Mucosa of descending colon (tissue), 3 donors: ENCODE results near the gene MTHFSD. TPM values are rescaled to one million over a fixed set of nuclear protein-coding genes. Genes with fewer than 3 reads are reported as not detected.

Source experiments
- ATAC-seq: fragments of 200-7000 bp; cut with Tn5 transposase; one replicate; pipeline ENCODE4 v1.9.1; 2020; ENCODE audit warnings: mild to moderate bottlenecking, moderate library complexity
- DNase-seq, 3 donors: peaks; one replicate each; pipeline ENCODE4 v3.0.0-alpha.2; 2020
- H3K36me3 ChIP-seq: fragments of 200-600 bp; one replicate; pipeline ENCODE4 v1.8.0; 2021; ENCODE audit warnings: low read depth, mild to moderate bottlenecking
- H3K4me1 ChIP-seq: fragments of 200-600 bp; one replicate; pipeline ENCODE4 v1.8.0; 2021; ENCODE audit warnings: low read depth, mild to moderate bottlenecking
- H3K4me3 ChIP-seq: fragments of 200-600 bp; one replicate; pipeline ENCODE4 v1.8.0; 2021; ENCODE audit warnings: mild to moderate bottlenecking
- H3K9me3 ChIP-seq: fragments of 200-600 bp; one replicate; pipeline ENCODE4 v1.8.0; 2021; ENCODE audit warnings: mild to moderate bottlenecking
- intact Hi-C, 2 donors: fragments of 100-400 bp; cut with DNase I in 1 of 2; cut with micrococcal nuclease in 1 of 2; formaldehyde crosslinking; loops; one replicate each; pipeline versions ENCODE4 v1.11.0 to v1.11.1; 2022; cut with DNase I, micrococcal nuclease
- total RNA-seq, 3 donors: library from RNA; stranded (reverse); fragmentation: NEBNext Ultra II Directional in 2 of 3; extraction: Animal tissue kit (Norgen Biotek cat#: 25700) in 2 of 3; gene quantifications; one replicate each; pipeline versions ENCODE4 v1.2.1 to v1.2.4, GENCODE V29; 2021 to 2023
- TF ChIP-seq, protein P1 (sequence below): fragments of 200-600 bp; IDR thresholded peaks from one replicate; pipeline ENCODE4 v1.8.0; 2022; ENCODE audit warnings: antibody characterized with exemption, mild to moderate bottlenecking
- donor health status: DM: no; HTN: no; CAD: no; lungs with moderate emphysema.
- donor health status: DM: no; HTN: no; CAD: no.
- donor health status: DM: no; HTN: yes; CAD: no.

Gene MTHFSD
- total RNA-seq, 3 donors from 2014 or later: 22.6 to 30.4 (median 25.5) TPM

DNA sequence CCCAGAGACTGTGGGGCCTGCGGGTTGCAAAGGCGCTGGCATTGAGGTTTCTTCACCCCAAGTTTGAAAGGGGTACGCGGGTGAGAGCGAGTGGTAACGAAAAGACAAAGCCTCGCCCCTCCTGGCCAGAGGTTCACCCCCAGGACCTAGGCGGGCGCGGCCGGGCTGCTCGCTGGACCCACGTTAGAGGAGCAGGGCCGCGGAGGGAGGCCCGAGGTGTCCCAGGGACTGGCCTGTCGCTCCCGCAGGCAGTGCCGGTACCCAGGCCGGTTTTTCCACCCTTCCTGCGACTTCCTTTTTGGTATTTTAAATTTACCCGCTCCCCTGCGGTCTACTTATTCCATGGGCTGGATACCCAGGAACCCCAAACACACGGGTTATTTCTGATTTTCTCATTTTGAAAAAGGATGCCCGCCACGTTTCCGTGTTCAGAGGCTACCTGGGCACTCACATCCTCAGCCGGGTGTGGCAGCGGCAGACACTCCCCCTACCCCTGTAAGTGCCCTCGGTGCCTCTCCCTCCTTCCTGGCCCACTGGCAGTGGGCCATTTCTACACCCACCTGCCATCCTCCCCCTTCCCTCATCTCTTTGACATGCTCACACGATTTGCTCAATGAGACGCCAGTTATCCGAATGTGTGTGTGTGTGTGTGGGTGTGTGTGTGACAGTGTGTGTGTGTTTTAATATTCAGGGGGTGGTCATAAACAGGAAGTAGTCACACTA lies 21.7 kb upstream of the MTHFSD start:
- no peaks in the 10 kb centered on the region for H3K9me3 ChIP-seq
- intact Hi-C loops: no loop called here
- TF ChIP-seq, protein P1, sequence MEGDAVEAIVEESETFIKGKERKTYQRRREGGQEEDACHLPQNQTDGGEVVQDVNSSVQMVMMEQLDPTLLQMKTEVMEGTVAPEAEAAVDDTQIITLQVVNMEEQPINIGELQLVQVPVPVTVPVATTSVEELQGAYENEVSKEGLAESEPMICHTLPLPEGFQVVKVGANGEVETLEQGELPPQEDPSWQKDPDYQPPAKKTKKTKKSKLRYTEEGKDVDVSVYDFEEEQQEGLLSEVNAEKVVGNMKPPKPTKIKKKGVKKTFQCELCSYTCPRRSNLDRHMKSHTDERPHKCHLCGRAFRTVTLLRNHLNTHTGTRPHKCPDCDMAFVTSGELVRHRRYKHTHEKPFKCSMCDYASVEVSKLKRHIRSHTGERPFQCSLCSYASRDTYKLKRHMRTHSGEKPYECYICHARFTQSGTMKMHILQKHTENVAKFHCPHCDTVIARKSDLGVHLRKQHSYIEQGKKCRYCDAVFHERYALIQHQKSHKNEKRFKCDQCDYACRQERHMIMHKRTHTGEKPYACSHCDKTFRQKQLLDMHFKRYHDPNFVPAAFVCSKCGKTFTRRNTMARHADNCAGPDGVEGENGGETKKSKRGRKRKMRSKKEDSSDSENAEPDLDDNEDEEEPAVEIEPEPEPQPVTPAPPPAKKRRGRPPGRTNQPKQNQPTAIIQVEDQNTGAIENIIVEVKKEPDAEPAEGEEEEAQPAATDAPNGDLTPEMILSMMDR: no peak
- ATAC-seq: no peak
- no peaks in the 10 kb centered on the region for H3K36me3 ChIP-seq
- DNase-seq: no peak
- peaks cover 5% of the 10 kb centered on the region for H3K4me1 ChIP-seq
- H3K4me3 ChIP-seq: no peak overlapping the region

DNA sequence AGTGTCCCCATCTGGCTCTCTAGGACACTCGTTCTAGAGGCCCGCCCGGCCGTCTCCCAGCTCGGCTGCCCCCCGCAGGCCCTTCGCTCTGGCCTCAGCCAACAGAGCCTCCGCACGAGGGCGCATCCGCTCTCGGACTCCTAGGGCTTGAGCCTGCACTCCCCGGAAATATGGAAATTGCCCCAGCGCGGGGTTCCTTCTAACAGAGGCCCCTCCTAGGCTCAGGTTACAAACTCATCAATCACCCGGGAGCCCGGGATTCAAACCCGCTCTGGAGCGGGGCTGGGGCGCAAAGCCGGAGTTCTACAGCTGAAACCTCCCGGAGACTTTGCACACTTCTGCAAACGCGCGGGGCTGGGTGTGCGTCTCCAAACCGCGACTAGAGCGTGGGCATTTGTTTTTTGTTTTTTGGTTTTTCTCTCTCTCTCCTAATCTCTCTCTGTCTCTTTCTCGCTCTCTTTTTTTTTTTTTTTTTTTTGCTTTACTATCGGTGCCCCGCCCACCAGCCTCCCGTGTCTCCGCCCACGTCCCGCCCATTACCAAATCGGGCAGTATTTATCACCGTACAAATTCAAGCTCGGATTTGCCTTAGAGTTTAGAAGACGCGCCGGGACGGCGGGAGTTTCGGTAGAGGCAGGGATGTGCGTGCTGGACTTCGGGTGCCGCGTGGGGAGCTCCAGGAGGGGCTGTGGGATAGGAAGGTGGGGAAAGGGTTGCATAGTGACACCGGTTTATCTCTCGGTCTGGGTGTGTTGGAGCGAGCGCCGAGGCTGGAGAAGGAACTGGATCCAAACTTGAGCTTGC lies 20.9 kb upstream of the MTHFSD start:
- Histone ChIP-seq H3K4me3 (no peak overlapping the region), H3K36me3 (no peaks in the 10 kb centered on the region), H3K4me1 (peaks cover 5% of the 10 kb centered on the region), H3K9me3 (no peaks in the 10 kb centered on the region)
- DNase-seq: peak; percentile 70 to 77 (median 77)
- intact Hi-C loops: no loop called here
- TF ChIP-seq, protein P1: no peak
- ATAC-seq: peak; percentile 76

DNA sequence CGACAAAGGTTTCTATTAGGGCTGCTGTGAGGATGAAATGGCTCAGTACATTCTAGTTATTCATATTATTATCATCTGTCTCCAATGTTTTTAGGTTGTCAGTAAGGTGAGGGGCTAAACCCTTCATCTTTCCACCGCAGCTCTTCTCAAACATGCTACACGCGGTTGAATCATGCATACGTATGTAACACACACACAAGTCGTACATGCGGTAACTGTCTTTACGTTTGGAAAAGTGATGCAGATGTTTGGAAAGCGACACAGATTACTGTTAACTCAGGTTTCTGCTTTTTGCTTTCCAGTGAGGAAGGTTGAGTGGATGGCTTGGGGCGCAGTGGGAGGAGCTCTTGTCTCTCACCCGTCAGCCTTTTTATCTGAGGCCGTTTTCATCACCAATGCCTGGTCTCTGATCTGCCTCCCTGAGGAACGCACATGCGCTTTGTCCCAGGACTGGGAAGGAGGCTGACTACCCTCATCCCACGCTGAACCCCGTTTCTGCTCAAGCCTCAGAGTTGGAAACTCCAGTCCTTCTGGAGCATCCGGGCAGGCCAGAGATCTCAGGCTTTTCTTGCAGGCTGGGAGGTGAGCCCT lies 20.2 kb upstream of the MTHFSD start:
- DNase-seq (no peak), ATAC-seq (no peak)
- H3K9me3 ChIP-seq: no peaks in the 10 kb centered on the region
- no peak overlapping the region for H3K4me3 ChIP-seq
- TF ChIP-seq, protein P1: no peak
- H3K36me3 ChIP-seq: no peaks in the 10 kb centered on the region
- H3K4me1 ChIP-seq: peaks cover 5% of the 10 kb centered on the region
- intact Hi-C loops: no loop called here

DNA sequence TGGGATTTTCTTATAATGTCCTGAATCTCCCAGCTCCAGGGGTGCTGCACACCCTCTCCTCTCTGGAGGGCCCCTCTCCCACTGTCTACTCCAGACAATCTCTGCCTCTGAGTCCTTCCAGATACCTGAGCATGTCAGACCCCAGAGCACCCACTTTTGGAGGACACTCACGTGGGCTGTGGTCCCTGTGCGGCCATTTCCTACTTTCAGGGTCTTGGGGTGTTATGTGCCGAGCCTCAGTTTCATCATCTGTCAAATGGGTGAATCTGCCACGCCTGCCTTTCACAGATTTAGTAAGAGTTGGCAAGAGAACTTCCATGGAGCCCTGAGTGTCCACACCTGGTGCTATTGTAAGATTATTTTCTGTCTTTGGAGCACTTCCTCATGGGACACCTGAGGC lies 19.6 kb upstream of the MTHFSD start:
- Histone ChIP-seq H3K4me1 (peaks cover 5% of the 10 kb centered on the region), H3K4me3 (no peak overlapping the region), H3K9me3 (no peaks in the 10 kb centered on the region), H3K36me3 (no peaks in the 10 kb centered on the region)
- TF ChIP-seq, protein P1: no peak
- no peak for ATAC-seq
- intact Hi-C loops: loop anchor here in 1 of 2 donors (5.0 kb wide), 1 partner anchor 198 kb away; no protein-coding TSS in a partner anchor
- DNase-seq: no peak

DNA sequence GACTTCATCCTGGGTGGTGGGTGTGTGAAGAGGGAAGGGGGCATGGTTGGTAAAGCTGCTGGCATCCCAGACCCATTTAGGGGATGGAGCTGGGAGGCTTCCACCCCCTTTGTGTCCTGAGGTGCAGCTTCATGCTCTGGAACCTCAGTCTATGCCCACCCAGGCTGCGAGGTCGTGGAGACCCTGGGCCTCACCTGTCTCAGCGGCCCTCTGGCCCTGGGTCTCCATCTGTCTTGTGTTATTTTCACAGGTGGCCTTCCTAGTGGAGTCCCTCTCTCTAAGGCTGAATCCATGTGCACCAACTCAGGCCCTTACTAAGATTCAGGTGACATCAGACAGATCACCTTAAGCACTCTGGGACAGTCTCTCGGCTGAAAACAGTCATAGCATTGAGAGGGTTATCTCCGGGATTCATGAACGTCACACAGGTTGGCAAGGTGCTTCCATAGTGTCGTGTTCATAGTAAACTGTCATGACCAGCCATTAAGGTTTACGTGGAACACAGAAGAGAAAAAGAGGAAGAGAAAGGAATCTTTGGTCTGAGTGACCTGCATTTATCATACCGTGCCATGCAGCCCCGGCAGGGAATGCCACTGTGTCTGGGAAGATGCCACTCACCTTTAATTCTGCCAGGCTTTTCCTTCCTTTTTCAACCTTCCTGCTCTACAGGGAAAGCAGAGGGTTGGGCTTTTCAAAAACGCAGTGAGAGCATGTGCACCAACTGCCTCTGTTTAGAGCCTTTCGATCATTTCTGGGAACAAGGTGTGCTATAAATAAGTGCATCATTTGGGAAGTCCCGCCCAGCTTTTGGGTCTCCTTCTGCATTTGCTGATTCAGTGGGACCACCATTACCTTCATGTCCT lies 18.8 kb upstream of the MTHFSD start:
- Histone ChIP-seq H3K9me3 (no peaks in the 10 kb centered on the region), H3K36me3 (no peaks in the 10 kb centered on the region), H3K4me3 (no peak overlapping the region), H3K4me1 (peaks cover 5% of the 10 kb centered on the region)
- ATAC-seq (no peak), DNase-seq (no peak)
- TF ChIP-seq, protein P1: no peak
- intact Hi-C loops: loop anchor here in 1 of 2 donors (5.0 kb wide), 1 partner anchor 198 kb away; no protein-coding TSS in a partner anchor
